Endometrial microvascular endothelial cells (primary cell): Measurements from ENCODE around the gene NUTF2. TPM values are rescaled to one million over a fixed set of nuclear protein-coding genes. Genes with fewer than 3 reads are reported as not detected.
"Not testable (repeated sequence)": the region's sequence is repeated elsewhere in the genome, so short reads cannot be mapped to it uniquely, and the experiment has no call there.

Source experiments
- in situ Hi-C: cut with HindIII; loops from 2 replicates; pipeline ENCODE4 v1.10.0; 2017; ENCODE audit warnings: low sequenced_read_pairs, low pct_unique_long_range_greater_than_20kb; ENCODE audit errors: inconsistent ontology term
- total RNA-seq: library from RNA; depleted of rRNA; stranded (reverse); fragments of >200 nt; gene quantifications from one replicate; pipeline ENCODE4 v1.2.3, GENCODE V29; 2015; ENCODE audit errors: inconsistent ontology term

The NUTF2 gene
- total RNA-seq, 1 donor from 2014 or later, result 171 TPM

GRCh38 chr16:67902831-67903230 lies 56.1 kb downstream of the NUTF2 start:
- in situ Hi-C loops, result no loop called here

- in situ Hi-C loops, result no loop called here
Observed at GRCh38 chr16:67907397-67908180, 60.9 kb downstream of the NUTF2 start.

DNA sequence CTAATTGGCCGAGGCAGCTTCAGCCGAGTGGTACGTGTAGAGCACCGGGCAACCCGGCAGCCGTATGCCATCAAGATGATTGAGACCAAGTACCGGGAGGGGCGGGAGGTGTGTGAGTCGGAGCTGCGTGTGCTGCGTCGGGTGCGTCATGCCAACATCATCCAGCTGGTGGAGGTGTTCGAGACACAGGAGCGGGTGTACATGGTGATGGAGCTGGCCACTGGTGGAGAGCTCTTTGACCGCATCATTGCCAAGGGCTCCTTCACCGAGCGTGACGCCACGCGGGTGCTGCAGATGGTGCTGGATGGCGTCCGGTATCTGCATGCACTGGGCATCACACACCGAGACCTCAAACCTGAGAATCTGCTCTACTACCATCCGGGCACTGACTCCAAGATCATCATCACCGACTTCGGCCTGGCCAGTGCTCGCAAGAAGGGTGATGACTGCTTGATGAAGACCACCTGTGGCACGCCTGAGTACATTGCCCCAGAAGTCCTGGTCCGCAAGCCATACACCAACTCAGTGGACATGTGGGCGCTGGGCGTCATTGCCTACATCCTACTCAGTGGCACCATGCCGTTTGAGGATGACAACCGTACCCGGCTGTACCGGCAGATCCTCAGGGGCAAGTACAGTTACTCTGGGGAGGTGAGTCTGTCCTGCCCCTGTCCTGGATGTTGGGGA lies 62.5 kb downstream of the NUTF2 start:
- in situ Hi-C loops, result no loop called here

GRCh38 chr16:67910158-67910557 lies 63.4 kb downstream of the NUTF2 start:
- in situ Hi-C loops, result no loop called here

- in situ Hi-C loops, result no loop called here
Observed at GRCh38 chr16:67914758-67915495, 68.2 kb downstream of the NUTF2 start.

GRCh38 chr16:67915496-67915769 lies 68.7 kb downstream of the NUTF2 start:
- in situ Hi-C loops, result not testable (repeated sequence)

GRCh38 chr16:67915831-67916723 lies 69.3 kb downstream of the NUTF2 start:
- in situ Hi-C loops, result no loop called here

- in situ Hi-C loops, result no loop called here
Observed at GRCh38 chr16:67917140-67917851, 70.6 kb downstream of the NUTF2 start.

DNA sequence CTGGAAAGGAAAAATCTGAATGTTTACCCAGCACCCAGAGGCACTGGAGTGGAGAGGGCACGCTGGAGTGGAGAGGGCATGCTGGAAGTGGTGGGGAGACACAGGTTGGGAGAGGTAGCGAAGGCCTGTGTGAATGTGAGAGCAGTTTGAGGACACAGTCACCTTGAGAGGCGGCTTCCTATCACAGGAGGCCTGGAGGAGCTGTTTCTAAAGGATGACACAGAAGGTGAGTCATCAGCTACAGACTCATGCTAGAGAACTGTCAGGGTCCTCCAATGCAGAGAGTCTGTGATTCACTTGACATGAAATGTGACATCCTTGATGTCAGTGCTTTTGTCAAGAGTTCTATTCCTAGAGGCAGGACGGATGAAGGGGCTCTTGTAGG lies 71.1 kb downstream of the NUTF2 start:
- in situ Hi-C loops, result no loop called here

DNA sequence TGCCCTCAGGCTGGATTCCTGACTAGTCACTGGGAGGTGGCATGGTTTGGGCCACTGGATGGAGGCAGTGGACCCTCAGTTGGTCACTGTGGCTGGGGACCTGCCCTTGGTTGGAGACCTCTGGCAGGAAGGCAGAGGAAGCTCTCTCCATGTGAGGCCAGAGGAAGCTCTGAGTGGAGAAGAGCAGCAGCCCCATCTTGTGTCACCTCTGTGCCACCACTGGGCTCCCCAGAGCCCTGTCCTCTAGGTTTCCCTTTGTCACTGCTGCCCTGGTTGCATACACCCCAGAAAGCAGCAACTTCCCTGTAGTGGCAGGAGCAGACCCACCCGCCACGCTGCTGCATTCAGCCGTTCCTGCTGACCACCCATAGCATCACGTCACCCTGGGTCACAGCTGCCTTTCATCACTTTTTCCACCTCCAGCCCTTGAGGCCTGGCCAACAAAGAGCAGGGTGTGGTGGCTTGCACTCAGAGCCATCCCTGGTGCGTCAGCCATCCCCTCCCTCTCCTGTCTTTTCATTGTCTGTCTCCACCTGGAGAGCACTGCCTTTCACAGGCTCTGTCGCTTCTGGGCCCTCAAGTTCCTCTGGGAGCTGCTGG lies 73.0 kb downstream of the NUTF2 start:
- in situ Hi-C loops, result no loop called here

Other genes starting within 250 kb of the NUTF2 start
- gene CARMIL2, start 201.8 kb upstream of the NUTF2 start, total RNA-seq, result 0.09 TPM
- 38.8 TPM for gene ACD, start 186.7 kb upstream of the NUTF2 start, total RNA-seq
- gene PARD6A, start 186.0 kb upstream of the NUTF2 start, total RNA-seq, result 2.5 TPM
- 18.1 TPM for gene ENKD1, start 180.2 kb upstream of the NUTF2 start, total RNA-seq
- gene C16orf86, start 180.1 kb upstream of the NUTF2 start, total RNA-seq, result 2.7 TPM
- gene GFOD2, start 127.6 kb upstream of the NUTF2 start, total RNA-seq, result 27.0 TPM
- 6.1 TPM for gene RANBP10, start 40.4 kb upstream of the NUTF2 start, total RNA-seq
- not detected for gene TSNAXIP1, start 40.0 kb upstream of the NUTF2 start, total RNA-seq
- gene THAP11, start 4.6 kb upstream of the NUTF2 start, total RNA-seq, result 33.0 TPM
- gene CENPT, start 760 bp downstream of the NUTF2 start, total RNA-seq, result 37.8 TPM
- 99.8 TPM for gene EDC4, start 26.1 kb downstream of the NUTF2 start, total RNA-seq
- gene NRN1L, start 38.0 kb downstream of the NUTF2 start, total RNA-seq, result not detected
- 6.9 TPM for gene PSKH1, start 46.3 kb downstream of the NUTF2 start, total RNA-seq
- 0.28 TPM for gene CTRL, start 84.9 kb downstream of the NUTF2 start, total RNA-seq
- gene PSMB10, start 89.9 kb downstream of the NUTF2 start, total RNA-seq, result 71.2 TPM
- gene LCAT, start 97.2 kb downstream of the NUTF2 start, total RNA-seq, result 5.1 TPM
- gene SLC12A4, start 121.7 kb downstream of the NUTF2 start, total RNA-seq, result 55.3 TPM
- not detected for gene DPEP3, start 133.6 kb downstream of the NUTF2 start, total RNA-seq
- not detected for gene DPEP2, start 152.6 kb downstream of the NUTF2 start, total RNA-seq
- not detected for gene DPEP2NB, start 169.0 kb downstream of the NUTF2 start, total RNA-seq
- 8.8 TPM for gene DDX28, start 176.3 kb downstream of the NUTF2 start, total RNA-seq
- 32.6 TPM for gene DUS2, start 176.4 kb downstream of the NUTF2 start, total RNA-seq
- gene NFATC3, start 238.4 kb downstream of the NUTF2 start, total RNA-seq, result 28.4 TPM